Endothelial cell of umbilical vein (primary cell): Measurements from ENCODE around the gene OR8B4.
"Not testable (repeated sequence)": the region's sequence is repeated elsewhere in the genome, so short reads cannot be mapped to it uniquely, and the experiment has no call there.

ENCODE experiments used
- EZH2 ChIP-seq: IDR thresholded peaks from 2 replicates; pipeline ENCODE4 v1.6.1; 2012; ENCODE audit warnings: borderline replicate concordance, low read depth, mild to moderate bottlenecking, moderate library complexity, low read length, inconsistent platforms; ENCODE audit not compliant: severe bottlenecking
- FOS ChIP-seq: IDR thresholded peaks from 2 replicates; pipeline ENCODE4 v1.6.1; 2011; ENCODE audit warnings: mild to moderate bottlenecking, low read length, moderate library complexity, borderline replicate concordance; ENCODE audit not compliant: insufficient read depth
- JUN ChIP-seq: IDR thresholded peaks from 2 replicates; pipeline ENCODE4 v1.6.1; 2011; ENCODE audit warnings: borderline replicate concordance, low read depth; ENCODE audit not compliant: insufficient read length, insufficient read depth
- MYC ChIP-seq: IDR thresholded peaks from one replicate; pipeline ENCODE4 v1.6.1; 2011; ENCODE audit warnings: mild to moderate bottlenecking, low read depth, low read length
- POLR2A ChIP-seq: IDR thresholded peaks from 2 replicates; pipeline ENCODE4 v1.6.1; 2012; ENCODE audit warnings: low read depth, mild to moderate bottlenecking, control low read depth, low read length
- POLR2AphosphoS5 ChIP-seq: IDR thresholded peaks from 2 replicates; pipeline ENCODE4 v1.6.1; 2012; ENCODE audit warnings: low read depth, mild to moderate bottlenecking, control low read depth, low read length, moderate library complexity; ENCODE audit not compliant: insufficient read depth
- TF ChIP-seq, protein P1 (sequence below), 2 donors: IDR thresholded peaks; 1 replicate in 1 of 2; 2 replicates in 1 of 2; pipeline ENCODE4 v1.5.1; 2011; ENCODE audit warnings: low read length in 2 of 2, mild to moderate bottlenecking in 2 of 2, moderate library complexity in 2 of 2, control low read depth in 1 of 2, inconsistent platforms in 1 of 2, low read depth in 1 of 2; ENCODE audit not compliant: insufficient read depth in 1 of 2; ENCODE audit errors: extremely low read depth in 1 of 2

DNA sequence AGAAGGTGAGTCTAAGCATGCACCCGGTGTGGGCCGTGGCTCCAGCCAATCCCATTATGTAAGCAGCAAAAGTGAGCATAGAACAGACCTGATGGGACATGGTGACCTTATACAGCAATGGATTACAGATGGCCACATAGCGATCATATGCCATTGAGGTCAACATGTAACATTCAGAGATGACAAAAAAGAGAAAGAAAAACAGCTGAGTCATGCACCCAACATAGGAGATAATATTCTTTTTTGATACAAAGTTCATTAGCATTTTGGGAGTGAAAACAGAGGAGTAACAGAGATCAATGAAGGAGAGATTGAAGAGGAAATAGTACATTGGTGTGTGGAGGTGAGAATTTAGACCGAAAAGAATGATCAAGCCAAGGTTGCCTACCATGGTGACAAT is 27.8 kb downstream of the OR8B4 start:
- TF ChIP-seq POLR2A, MYC, JUN, FOS, EZH2, POLR2AphosphoS5: not testable (repeated sequence)
- TF ChIP-seq, protein P1, sequence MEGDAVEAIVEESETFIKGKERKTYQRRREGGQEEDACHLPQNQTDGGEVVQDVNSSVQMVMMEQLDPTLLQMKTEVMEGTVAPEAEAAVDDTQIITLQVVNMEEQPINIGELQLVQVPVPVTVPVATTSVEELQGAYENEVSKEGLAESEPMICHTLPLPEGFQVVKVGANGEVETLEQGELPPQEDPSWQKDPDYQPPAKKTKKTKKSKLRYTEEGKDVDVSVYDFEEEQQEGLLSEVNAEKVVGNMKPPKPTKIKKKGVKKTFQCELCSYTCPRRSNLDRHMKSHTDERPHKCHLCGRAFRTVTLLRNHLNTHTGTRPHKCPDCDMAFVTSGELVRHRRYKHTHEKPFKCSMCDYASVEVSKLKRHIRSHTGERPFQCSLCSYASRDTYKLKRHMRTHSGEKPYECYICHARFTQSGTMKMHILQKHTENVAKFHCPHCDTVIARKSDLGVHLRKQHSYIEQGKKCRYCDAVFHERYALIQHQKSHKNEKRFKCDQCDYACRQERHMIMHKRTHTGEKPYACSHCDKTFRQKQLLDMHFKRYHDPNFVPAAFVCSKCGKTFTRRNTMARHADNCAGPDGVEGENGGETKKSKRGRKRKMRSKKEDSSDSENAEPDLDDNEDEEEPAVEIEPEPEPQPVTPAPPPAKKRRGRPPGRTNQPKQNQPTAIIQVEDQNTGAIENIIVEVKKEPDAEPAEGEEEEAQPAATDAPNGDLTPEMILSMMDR (IDR thresholded peaks at IDR 0.05; ENCODE audit: extremely low read depth in 1 of 2, insufficient read depth in 1 of 2, low read depth in 1 of 2, low read length in 2 of 2): not testable (repeated sequence)
